ENCODE results near the gene MMAB. TPM values are rescaled to one million over a fixed set of nuclear protein-coding genes. Genes with fewer than 3 reads are reported as not detected.

MMAB gene
- total RNA-seq, 4 donors from 2014 or later, result 15.1 to 31.0 (median 21.7) TPM

DNA sequence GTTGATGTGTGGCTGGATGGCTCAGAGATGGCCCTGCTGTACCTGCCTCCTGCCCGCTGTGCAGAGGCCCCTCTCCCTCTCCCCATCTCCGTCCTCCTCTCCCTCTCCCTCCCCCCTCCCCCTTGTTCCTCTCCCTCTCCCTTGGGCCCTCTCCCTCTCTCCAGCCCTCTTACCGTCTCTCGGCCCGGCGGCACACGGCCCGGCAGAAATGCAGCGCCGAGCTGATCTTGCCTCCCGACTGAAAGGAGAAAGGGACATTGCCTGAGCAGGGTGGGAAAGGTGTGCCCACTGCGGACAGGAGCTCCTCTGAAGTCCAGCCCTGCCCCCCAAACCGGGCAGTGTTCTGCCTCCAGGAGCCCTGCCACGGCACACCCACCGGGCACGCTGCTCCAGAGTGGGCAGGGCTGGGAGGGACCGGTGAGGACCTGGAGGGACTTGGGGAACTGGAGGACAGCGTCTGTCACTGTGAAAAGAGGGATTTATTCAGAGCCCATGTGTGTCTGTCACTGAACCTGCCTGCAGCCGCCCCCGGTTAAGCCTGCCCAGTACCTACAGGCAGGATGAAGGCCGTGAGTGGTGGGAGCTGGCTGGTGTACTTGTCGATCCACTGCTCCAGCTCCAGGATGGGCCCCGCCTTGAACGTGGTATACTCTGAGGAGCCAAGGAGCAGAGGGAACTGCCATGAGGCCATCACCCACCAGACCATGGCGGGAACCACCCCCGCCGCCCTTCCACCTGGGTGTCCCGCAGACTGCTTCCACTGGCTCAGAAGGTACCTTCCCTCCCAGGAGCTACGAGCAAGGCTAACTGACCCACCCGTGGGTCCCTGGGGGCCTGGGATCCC lies 12.2 kb downstream of the MMAB start:
- TF ChIP-seq, protein P1, sequence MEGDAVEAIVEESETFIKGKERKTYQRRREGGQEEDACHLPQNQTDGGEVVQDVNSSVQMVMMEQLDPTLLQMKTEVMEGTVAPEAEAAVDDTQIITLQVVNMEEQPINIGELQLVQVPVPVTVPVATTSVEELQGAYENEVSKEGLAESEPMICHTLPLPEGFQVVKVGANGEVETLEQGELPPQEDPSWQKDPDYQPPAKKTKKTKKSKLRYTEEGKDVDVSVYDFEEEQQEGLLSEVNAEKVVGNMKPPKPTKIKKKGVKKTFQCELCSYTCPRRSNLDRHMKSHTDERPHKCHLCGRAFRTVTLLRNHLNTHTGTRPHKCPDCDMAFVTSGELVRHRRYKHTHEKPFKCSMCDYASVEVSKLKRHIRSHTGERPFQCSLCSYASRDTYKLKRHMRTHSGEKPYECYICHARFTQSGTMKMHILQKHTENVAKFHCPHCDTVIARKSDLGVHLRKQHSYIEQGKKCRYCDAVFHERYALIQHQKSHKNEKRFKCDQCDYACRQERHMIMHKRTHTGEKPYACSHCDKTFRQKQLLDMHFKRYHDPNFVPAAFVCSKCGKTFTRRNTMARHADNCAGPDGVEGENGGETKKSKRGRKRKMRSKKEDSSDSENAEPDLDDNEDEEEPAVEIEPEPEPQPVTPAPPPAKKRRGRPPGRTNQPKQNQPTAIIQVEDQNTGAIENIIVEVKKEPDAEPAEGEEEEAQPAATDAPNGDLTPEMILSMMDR (IDR thresholded peaks at IDR 0.05), result no peak
- no peak for TF ChIP-seq POLR2A (IDR thresholded peaks at IDR 0.05)
- 82 to 89% methylated on average over 26 to 27 of the region's 30 CpGs for WGBS, 2 donors

DNA sequence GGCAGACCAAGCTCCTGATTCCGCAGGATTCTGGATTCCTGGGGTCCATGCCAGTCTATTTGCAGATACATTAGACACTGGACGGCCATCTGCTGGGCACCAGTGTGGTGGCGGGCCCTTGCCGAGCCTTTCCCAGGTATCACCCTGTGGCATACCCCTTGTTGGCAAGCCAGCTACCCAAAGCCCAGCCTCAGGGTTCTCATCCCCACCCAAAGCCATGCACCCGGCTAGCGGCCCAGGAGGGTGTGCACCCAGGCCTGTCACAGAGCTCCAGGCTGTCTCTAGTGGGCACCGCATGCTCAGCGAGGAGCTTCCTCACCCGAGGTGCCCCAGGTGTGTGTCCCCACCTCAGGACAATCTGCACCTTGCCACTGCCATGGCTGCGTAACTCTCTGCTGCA lies 13.7 kb downstream of the MMAB start:
- DNase-seq (ENCODE audit: low spot score in 2 of 2), result no peak

More for the DNA sequence above, 12.2 kb downstream of the MMAB start:
- intact Hi-C loops (cut with DNase I; ENCODE audit: low total_unique reads), result no loop called here
- H3K4me3 ChIP-seq (ENCODE audit: low read depth, poor library complexity, severe bottlenecking), result no peak overlapping the region
- no peak for DNase-seq (ENCODE audit: low spot score in 2 of 2)

DNA sequence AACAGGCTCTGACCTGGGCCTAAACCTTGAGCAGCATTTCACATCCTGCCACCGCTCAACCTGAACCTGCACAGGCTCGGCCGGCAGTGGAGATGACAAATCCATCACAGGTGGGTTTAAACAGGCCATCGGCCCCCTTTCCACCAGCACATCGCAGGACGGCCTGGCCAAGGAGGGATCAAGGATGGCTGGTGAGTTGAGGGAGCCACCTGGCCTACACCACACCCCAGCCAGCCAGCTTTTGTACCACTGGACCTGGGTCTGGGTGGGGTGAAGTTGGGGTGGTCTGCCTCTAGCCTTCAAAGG lies 14.2 kb downstream of the MMAB start:
- no peak for TF ChIP-seq POLR2A (IDR thresholded peaks at IDR 0.05)
- TF ChIP-seq, protein P1 (IDR thresholded peaks at IDR 0.05), result no peak
- 87 to 92% methylated on average over 6 of the region's 6 CpGs for WGBS, 2 donors
- intact Hi-C loops (cut with DNase I; ENCODE audit: low total_unique reads), result no loop called here
- no peak overlapping the region for H3K4me3 ChIP-seq (ENCODE audit: low read depth, poor library complexity, severe bottlenecking)
- no peak for DNase-seq (ENCODE audit: low spot score in 2 of 2)

More for the DNA sequence above, 13.7 kb downstream of the MMAB start:
- intact Hi-C loops (cut with DNase I; ENCODE audit: low total_unique reads), result no loop called here
- H3K4me3 ChIP-seq (ENCODE audit: low read depth, poor library complexity, severe bottlenecking), result no peak overlapping the region
- 96 to 98% methylated on average over 8 of the region's 10 CpGs for WGBS, 2 donors
- TF ChIP-seq, protein P1 (IDR thresholded peaks at IDR 0.05), result no peak
- no peak for TF ChIP-seq POLR2A (IDR thresholded peaks at IDR 0.05)

DNA sequence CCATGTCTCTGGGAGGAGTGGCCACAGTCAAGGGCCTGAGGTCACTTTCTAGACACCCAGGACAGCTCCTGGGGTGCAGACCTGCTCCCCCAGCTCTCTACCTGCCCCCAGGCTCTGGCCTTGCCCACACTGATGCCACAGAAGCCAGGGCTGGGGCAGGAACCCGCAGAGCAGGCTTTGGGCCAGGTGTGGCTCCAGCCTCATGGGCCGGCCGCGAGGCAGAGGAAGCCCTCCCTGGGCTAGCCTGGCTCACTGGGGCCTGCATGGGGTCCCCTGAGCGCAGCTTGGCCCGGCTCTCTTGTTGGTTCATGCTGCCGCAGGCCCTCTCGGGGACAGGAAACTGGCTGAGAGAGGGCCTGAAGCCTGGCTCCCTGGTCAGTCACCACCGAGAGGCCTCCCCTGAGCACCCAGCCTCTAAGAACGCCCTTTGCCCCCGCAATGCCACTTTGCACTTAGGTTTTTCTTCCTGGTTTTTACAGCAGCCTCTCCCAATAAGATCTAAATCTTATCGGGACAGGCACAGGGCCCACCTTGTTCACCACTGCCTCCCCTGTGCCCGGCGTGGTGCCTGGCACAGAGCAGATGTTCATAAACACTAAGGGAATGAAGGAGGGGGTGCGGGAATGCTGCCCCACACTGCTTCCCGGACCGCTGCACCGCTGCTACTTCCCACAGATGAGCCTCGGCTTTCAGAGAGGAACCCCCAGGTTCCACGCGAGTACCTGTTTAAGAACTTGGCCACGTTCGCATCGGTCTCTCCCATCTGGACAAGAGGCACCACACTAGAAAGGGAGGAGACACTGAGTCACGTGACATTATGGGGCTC lies 14.7 kb downstream of the MMAB start:
- WGBS, 2 donors, result 93% methylated on average over 21 to 24 of the region's 25 CpGs
- H3K4me3 ChIP-seq (ENCODE audit: low read depth, poor library complexity, severe bottlenecking), result no peak overlapping the region

DNA sequence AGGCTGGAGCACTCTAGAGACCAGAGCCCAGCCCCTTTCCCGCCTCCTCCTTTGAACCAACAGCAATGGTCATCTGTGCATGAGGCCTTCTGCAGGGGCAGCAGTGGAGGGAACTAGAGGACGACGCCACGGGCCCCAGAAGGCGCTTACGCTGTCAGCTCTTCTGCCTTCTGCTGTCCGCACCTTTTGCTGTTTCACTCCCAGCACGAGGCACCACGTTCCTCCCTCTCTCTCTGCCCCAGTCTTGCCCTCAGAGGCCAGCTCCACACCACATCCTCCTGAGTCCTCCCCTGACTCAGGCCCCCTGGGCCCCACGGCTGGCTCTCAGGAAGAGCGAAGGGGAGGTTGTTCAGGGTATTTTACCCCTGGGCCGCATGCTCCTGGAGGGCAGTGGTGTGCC lies 15.5 kb downstream of the MMAB start:
- intact Hi-C loops (cut with DNase I; ENCODE audit: low total_unique reads), result no loop called here
- DNase-seq (ENCODE audit: low spot score in 2 of 2), result no peak
- TF ChIP-seq, protein P1 (IDR thresholded peaks at IDR 0.05), result no peak
- TF ChIP-seq POLR2A (IDR thresholded peaks at IDR 0.05), result no peak
- H3K4me3 ChIP-seq (ENCODE audit: low read depth, poor library complexity, severe bottlenecking), result no peak overlapping the region
- WGBS, 2 donors, result 83 to 90% methylated on average over 12 of the region's 12 CpGs

More for the DNA sequence above, 14.7 kb downstream of the MMAB start:
- TF ChIP-seq POLR2A (IDR thresholded peaks at IDR 0.05), result no peak
- TF ChIP-seq, protein P1 (IDR thresholded peaks at IDR 0.05), result no peak
- DNase-seq (ENCODE audit: low spot score in 2 of 2), result no peak
- intact Hi-C loops (cut with DNase I; ENCODE audit: low total_unique reads), result no loop called here
